Measurements from ENCODE around the gene CCDC93. TPM values are rescaled to one million over a fixed set of nuclear protein-coding genes. Genes with fewer than 3 reads are reported as not detected.
A peak's percentile ranks its signal among the peaks of the same experiment; 100 is the strongest.

Gene CCDC93
- total RNA-seq, 3 donors from 2014 or later: 42.3 to 55.7 (median 42.6) TPM

DNA sequence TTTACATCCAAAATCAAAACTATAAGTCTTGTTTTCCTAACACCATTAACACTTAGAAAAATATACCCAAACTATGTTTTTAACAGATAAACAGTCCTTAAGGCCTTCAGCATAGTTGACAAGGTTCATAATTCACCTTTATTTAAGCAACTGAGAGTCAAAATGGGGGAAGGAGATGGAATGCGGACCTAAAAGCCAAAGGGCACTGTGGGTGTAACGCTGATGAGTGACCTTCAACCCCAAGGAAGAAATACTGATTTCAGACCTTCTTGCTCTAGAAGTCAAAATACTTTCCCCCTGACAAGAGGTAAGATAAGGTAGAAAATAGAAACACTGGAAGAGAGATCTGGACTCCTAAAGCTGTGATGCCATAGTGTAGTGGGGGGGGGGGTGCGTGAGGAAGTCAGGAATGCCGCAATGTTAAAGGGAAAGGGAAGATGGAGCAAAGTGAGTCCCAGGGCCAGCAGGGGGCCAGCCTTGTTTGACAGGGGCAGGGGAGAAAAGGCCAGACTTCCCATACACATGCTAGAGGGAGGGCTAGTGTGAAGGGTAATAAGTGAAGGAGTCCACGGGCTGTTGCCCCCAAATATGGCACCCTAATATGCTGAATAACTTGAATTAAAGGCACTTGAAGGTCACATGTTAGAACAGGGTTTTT is 31.4 kb downstream of the CCDC93 start:
- ATAC-seq (no peak), DNase-seq (no peak)
- H3K36me3 ChIP-seq (ENCODE audit: low read depth): no peaks in the 10 kb centered on the region
- H3K9me3 ChIP-seq: no peaks in the 10 kb centered on the region
- TF ChIP-seq, protein P1, sequence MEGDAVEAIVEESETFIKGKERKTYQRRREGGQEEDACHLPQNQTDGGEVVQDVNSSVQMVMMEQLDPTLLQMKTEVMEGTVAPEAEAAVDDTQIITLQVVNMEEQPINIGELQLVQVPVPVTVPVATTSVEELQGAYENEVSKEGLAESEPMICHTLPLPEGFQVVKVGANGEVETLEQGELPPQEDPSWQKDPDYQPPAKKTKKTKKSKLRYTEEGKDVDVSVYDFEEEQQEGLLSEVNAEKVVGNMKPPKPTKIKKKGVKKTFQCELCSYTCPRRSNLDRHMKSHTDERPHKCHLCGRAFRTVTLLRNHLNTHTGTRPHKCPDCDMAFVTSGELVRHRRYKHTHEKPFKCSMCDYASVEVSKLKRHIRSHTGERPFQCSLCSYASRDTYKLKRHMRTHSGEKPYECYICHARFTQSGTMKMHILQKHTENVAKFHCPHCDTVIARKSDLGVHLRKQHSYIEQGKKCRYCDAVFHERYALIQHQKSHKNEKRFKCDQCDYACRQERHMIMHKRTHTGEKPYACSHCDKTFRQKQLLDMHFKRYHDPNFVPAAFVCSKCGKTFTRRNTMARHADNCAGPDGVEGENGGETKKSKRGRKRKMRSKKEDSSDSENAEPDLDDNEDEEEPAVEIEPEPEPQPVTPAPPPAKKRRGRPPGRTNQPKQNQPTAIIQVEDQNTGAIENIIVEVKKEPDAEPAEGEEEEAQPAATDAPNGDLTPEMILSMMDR (IDR thresholded peaks at IDR 0.05): no peak
- intact Hi-C loops (cut with DNase I, micrococcal nuclease): no loop called here
- no peak overlapping the region for H3K4me3 ChIP-seq
- H3K4me1 ChIP-seq (ENCODE audit: low read depth): peaks cover 3% of the 10 kb centered on the region

DNA sequence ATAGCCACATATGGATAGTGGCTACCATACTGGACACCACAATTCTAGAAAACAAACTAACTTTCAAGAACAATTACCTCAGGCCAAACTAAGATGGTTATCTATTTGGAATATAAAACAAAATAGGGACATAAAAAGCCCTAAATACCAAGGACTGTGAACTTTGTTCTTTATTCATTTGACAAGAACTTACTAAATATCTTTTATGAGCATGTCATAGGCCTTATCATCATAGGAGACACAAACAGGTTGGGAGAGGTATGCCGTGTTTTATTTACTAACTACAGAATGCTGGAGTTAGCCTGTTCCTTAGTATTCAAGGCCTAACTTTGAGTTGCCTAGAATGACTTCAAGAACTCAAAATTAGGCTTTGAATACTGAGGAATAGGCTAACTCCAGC is 32.1 kb downstream of the CCDC93 start:
- no peaks in the 10 kb centered on the region for H3K36me3 ChIP-seq (ENCODE audit: low read depth)
- TF ChIP-seq, protein P1 (IDR thresholded peaks at IDR 0.05): no peak
- intact Hi-C loops (cut with DNase I, micrococcal nuclease): no loop called here
- DNase-seq (no peak), ATAC-seq (peak; percentile 52)
- H3K4me3 ChIP-seq: no peak overlapping the region
- H3K4me1 ChIP-seq (ENCODE audit: low read depth): peaks cover 3% of the 10 kb centered on the region
- H3K9me3 ChIP-seq: no peaks in the 10 kb centered on the region

GRCh38 chr2:117980783-117981676 is 32.8 kb downstream of the CCDC93 start:
- no peak overlapping the region for H3K4me3 ChIP-seq
- no peaks in the 10 kb centered on the region for H3K36me3 ChIP-seq (ENCODE audit: low read depth)
- TF ChIP-seq, protein P1 (IDR thresholded peaks at IDR 0.05): no peak
- intact Hi-C loops (cut with DNase I, micrococcal nuclease): no loop called here
- peaks cover 3% of the 10 kb centered on the region for H3K4me1 ChIP-seq (ENCODE audit: low read depth)
- no peak for DNase-seq
- peak; percentile 44 for ATAC-seq
- H3K9me3 ChIP-seq: no peaks in the 10 kb centered on the region

- Histone ChIP-seq H3K36me3 (ENCODE audit: low read depth) (no peaks in the 10 kb centered on the region), H3K4me1 (ENCODE audit: low read depth) (peaks cover 3% of the 10 kb centered on the region), H3K9me3 (no peaks in the 10 kb centered on the region), H3K4me3 (no peak overlapping the region)
- ATAC-seq (no peak), DNase-seq (no peak)
- intact Hi-C loops (cut with DNase I, micrococcal nuclease): no loop called here
- TF ChIP-seq, protein P1 (IDR thresholded peaks at IDR 0.05): no peak
Observed at GRCh38 chr2:117979911-117980701, 33.8 kb downstream of the CCDC93 start.

DNA sequence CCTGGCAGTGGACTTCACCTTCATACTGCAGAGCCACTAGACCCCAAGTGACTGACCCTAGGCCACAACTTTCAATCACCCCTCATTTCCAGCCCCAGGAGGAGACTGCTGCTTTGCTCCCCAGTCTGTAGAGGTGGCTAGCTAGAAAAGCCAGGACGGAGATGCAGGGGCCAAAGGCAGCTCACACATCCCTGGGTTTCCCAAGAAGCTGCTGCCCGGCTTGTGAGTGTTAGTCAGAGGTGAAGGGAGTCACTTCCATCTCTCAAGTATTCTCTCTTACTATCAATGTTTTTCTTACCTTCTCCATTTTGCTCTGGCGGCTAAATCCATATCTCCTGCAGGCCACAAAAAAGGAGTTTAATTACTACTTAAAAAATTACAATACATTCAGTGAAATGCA is 36.2 kb downstream of the CCDC93 start:
- Histone ChIP-seq H3K4me1 (ENCODE audit: low read depth) (peaks cover 3% of the 10 kb centered on the region), H3K4me3 (no peak overlapping the region), H3K36me3 (ENCODE audit: low read depth) (peaks cover 5% of the 10 kb centered on the region), H3K9me3 (no peaks in the 10 kb centered on the region)
- ATAC-seq: no peak
- TF ChIP-seq, protein P1 (IDR thresholded peaks at IDR 0.05): no peak
- intact Hi-C loops (cut with DNase I, micrococcal nuclease): no loop called here
- DNase-seq: no peak
